OCI-LY1 (cell line): Measurements from ENCODE around the gene CDHR5.

Experiments
- H2AFZ ChIP-seq: fragments of 200-600 bp; sonication (generic), shearing (Covaris generic); 2 replicates; pipeline ENCODE4 v1.6.0; 2014; ENCODE audit warnings: antibody characterized with exemption, mild to moderate bottlenecking, low read length
- H3F3A ChIP-seq: fragments of 200-600 bp; sonication (generic), shearing (Covaris generic); 2 replicates; pipeline ENCODE4 v1.6.0; 2014; ENCODE audit warnings: mild to moderate bottlenecking, antibody characterized with exemption, low read length, moderate library complexity; ENCODE audit not compliant: insufficient read depth
- H3K27ac ChIP-seq: fragments of 200-600 bp; sonication (generic); 2 replicates; pipeline ENCODE4 v1.5.1; 2014; ENCODE audit warnings: low read length, mixed run types, mild to moderate bottlenecking, low read depth; ENCODE audit not compliant: poor library complexity, severe bottlenecking
- H3K27me3 ChIP-seq: fragments of 200-600 bp; sonication (generic); 2 replicates; pipeline ENCODE4 v1.6.0; 2014; ENCODE audit warnings: antibody characterized with exemption, mild to moderate bottlenecking, low read length, moderate library complexity; ENCODE audit not compliant: insufficient read depth
- H3K36me3 ChIP-seq: fragments of 200-600 bp; sonication (generic); 2 replicates; pipeline ENCODE4 v1.6.1; 2014; ENCODE audit warnings: mild to moderate bottlenecking, antibody characterized with exemption, low read length, moderate library complexity, mixed read lengths; ENCODE audit not compliant: insufficient read depth
- H3K4me1 ChIP-seq: fragments of 200-600 bp; sonication (generic); 2 replicates; pipeline ENCODE4 v1.5.1; 2014; ENCODE audit warnings: mild to moderate bottlenecking, low read length, moderate library complexity; ENCODE audit not compliant: insufficient read depth, severe bottlenecking
- H3K4me2 ChIP-seq: fragments of 200-600 bp; sonication (generic), shearing (Covaris generic); 2 replicates; pipeline ENCODE4 v1.6.1; 2014; ENCODE audit warnings: low read length
- H3K4me3 ChIP-seq: fragments of 200-600 bp; sonication (generic); 2 replicates; pipeline ENCODE4 v1.5.1; 2014; ENCODE audit warnings: low read length, low read depth, mild to moderate bottlenecking, mixed read lengths; ENCODE audit not compliant: poor library complexity, severe bottlenecking
- H3K79me2 ChIP-seq: fragments of 200-600 bp; shearing (Covaris generic); 2 replicates; pipeline ENCODE4 v1.6.1; 2016; ENCODE audit warnings: mixed run types, low read length, mixed read lengths; ENCODE audit not compliant: insufficient read depth
- H3K9ac ChIP-seq: fragments of 200-600 bp; sonication (generic), shearing (Covaris generic); 2 replicates; pipeline ENCODE4 v1.6.1; 2014; ENCODE audit warnings: mild to moderate bottlenecking, low read length, mixed read lengths
- H3K9me2 ChIP-seq: fragments of 200-600 bp; sonication (generic), shearing (Covaris generic); 2 replicates; pipeline ENCODE4 v1.6.1; 2014; ENCODE audit warnings: low read depth, mild to moderate bottlenecking, low read length, mixed read lengths
- H3K9me3 ChIP-seq: fragments of 200-600 bp; shearing (Covaris generic); 2 replicates; pipeline ENCODE4 v1.6.1; 2014; ENCODE audit warnings: low read length, mixed read lengths
- H4K20me1 ChIP-seq: fragments of 200-600 bp; sonication (generic), shearing (Covaris generic); 2 replicates; pipeline ENCODE4 v1.6.0; 2016; ENCODE audit warnings: mild to moderate bottlenecking, low read length; ENCODE audit not compliant: insufficient read depth
- CTCF ChIP-seq: fragments of 200-600 bp; sonication (generic), shearing (Covaris generic); IDR thresholded peaks from 2 replicates; pipeline ENCODE4 v1.5.1; 2017; ENCODE audit warnings: mild to moderate bottlenecking, antibody characterized with exemption, low read length, moderate library complexity, mixed read lengths
- EZH2 ChIP-seq: fragments of 200-600 bp; sonication (generic), shearing (Covaris generic); IDR thresholded peaks from 2 replicates; pipeline ENCODE4 v1.8.0; 2017; ENCODE audit warnings: borderline replicate concordance, mixed run types, mild to moderate bottlenecking, antibody characterized with exemption, low read length, moderate library complexity, mixed read lengths

CDHR5 gene

GRCh38 chr11:640021-640706 is 15.4 kb upstream of the CDHR5 start:
- H3K27ac ChIP-seq, result no peak overlapping the region
- no peaks in the 10 kb centered on the region for H3K27me3 ChIP-seq
- H3K9ac ChIP-seq, result no peak overlapping the region
- H3K4me2 ChIP-seq, result no peak overlapping the region
- H3K4me3 ChIP-seq, result no peak overlapping the region
- H3K36me3 ChIP-seq, result peaks cover 5% of the 10 kb centered on the region; the same call in 1 of the 2 replicates
- no peak overlapping the region for H2AFZ ChIP-seq
- no peaks in the 10 kb centered on the region for H3K9me3 ChIP-seq
- no peaks in the 10 kb centered on the region for H3K4me1 ChIP-seq
- H3K9me2 ChIP-seq, result no peaks in the 10 kb centered on the region
- no peaks in the 10 kb centered on the region for H4K20me1 ChIP-seq
- TF ChIP-seq CTCF (no peak), EZH2 (no peak)
- H3K79me2 ChIP-seq, result no peaks in the 10 kb centered on the region
- no peaks in the 10 kb centered on the region for H3F3A ChIP-seq

GRCh38 chr11:639332-639955 is 14.7 kb upstream of the CDHR5 start:
- no peak overlapping the region for H3K4me2 ChIP-seq
- no peak overlapping the region for H3K27ac ChIP-seq
- H2AFZ ChIP-seq, result no peak overlapping the region
- no peaks in the 10 kb centered on the region for H3K9me2 ChIP-seq
- H3K4me3 ChIP-seq, result no peak overlapping the region
- H3K9ac ChIP-seq, result no peak overlapping the region
- no peaks in the 10 kb centered on the region for H3F3A ChIP-seq
- no peaks in the 10 kb centered on the region for H3K79me2 ChIP-seq
- TF ChIP-seq CTCF (no peak), EZH2 (no peak)
- no peaks in the 10 kb centered on the region for H3K9me3 ChIP-seq
- H4K20me1 ChIP-seq, result no peaks in the 10 kb centered on the region
- no peaks in the 10 kb centered on the region for H3K27me3 ChIP-seq
- H3K36me3 ChIP-seq, result peaks cover 5% of the 10 kb centered on the region; the same call in 1 of the 2 replicates
- H3K4me1 ChIP-seq, result no peaks in the 10 kb centered on the region

GRCh38 chr11:638631-639331 is 14.0 kb upstream of the CDHR5 start:
- H3K27ac ChIP-seq, result no peak overlapping the region

More at GRCh38 chr11:638631-639331, 14.0 kb upstream of the CDHR5 start:
- Histone ChIP-seq H3K4me2 (no peak overlapping the region), H2AFZ (no peak overlapping the region), H3K79me2 (no peaks in the 10 kb centered on the region), H4K20me1 (no peaks in the 10 kb centered on the region), H3K9me3 (no peaks in the 10 kb centered on the region), H3F3A (no peaks in the 10 kb centered on the region), H3K36me3 (no peaks in the 10 kb centered on the region), H3K4me3 (no peak overlapping the region), H3K9me2 (no peaks in the 10 kb centered on the region), H3K27me3 (no peaks in the 10 kb centered on the region), H3K4me1 (no peaks in the 10 kb centered on the region), H3K9ac (no peak overlapping the region)
- no peak for TF ChIP-seq EZH2
- TF ChIP-seq CTCF, result no peak
